ENCODE data around the gene CLECL1. TPM values are rescaled to one million over a fixed set of nuclear protein-coding genes. Genes with fewer than 3 reads are reported as not detected.
A peak's percentile ranks its signal among the peaks of the same experiment; 100 is the strongest.
"Not testable (repeated sequence)": the region's sequence is repeated elsewhere in the genome, so short reads cannot be mapped to it uniquely, and the experiment has no call there.

Gene CLECL1
- total RNA-seq, 1 donor from 2014 or later = not detected

- DNase-seq (ENCODE audit: low read depth) (no peak), FAIRE-seq (no peak)
- Histone ChIP-seq H3K27me3 (ENCODE audit: control insufficient read depth, insufficient read depth, low read length) (no peaks in the 10 kb centered on the region), H3K4me3 (ENCODE audit: low read depth, low read length) (peak overlapping the region; percentile 27), H3K36me3 (ENCODE audit: control insufficient read depth, insufficient read depth, low read length) (no peaks in the 10 kb centered on the region)
- TF ChIP-seq CTCF (IDR thresholded peaks at IDR 0.05; ENCODE audit: insufficient read depth, low read length, severe bottlenecking) = no peak
Measured at GRCh38 chr12:9740106-9740750, 7.3 kb upstream of the CLECL1 start.

GRCh38 chr12:9739404-9740105, 6.7 kb upstream of the CLECL1 start:
- H3K27me3 ChIP-seq (ENCODE audit: control insufficient read depth, insufficient read depth, low read length); FAIRE-seq; H3K36me3 ChIP-seq (ENCODE audit: control insufficient read depth, insufficient read depth, low read length); DNase-seq (ENCODE audit: low read depth): not testable (repeated sequence)
- peak overlapping the region; percentile 27 for H3K4me3 ChIP-seq (ENCODE audit: low read depth, low read length)

- DNase-seq (ENCODE audit: low read depth); H3K4me3 ChIP-seq (ENCODE audit: low read depth, low read length); H3K36me3 ChIP-seq (ENCODE audit: control insufficient read depth, insufficient read depth, low read length); FAIRE-seq; H3K27me3 ChIP-seq (ENCODE audit: control insufficient read depth, insufficient read depth, low read length): not testable (repeated sequence)
Measured at GRCh38 chr12:9738905-9739304, 6.0 kb upstream of the CLECL1 start.

- TF ChIP-seq CTCF (IDR thresholded peaks at IDR 0.05; ENCODE audit: insufficient read depth, low read length, severe bottlenecking) = no peak
- no peaks in the 10 kb centered on the region for H3K27me3 ChIP-seq (ENCODE audit: control insufficient read depth, insufficient read depth, low read length)
- H3K36me3 ChIP-seq (ENCODE audit: control insufficient read depth, insufficient read depth, low read length) = no peaks in the 10 kb centered on the region
- no peak overlapping the region for H3K4me3 ChIP-seq (ENCODE audit: low read depth, low read length)
- FAIRE-seq = no peak
- DNase-seq (ENCODE audit: low read depth) = no peak
Measured at GRCh38 chr12:9736936-9737705, 4.2 kb upstream of the CLECL1 start.

- no peak for TF ChIP-seq CTCF (IDR thresholded peaks at IDR 0.05; ENCODE audit: insufficient read depth, low read length, severe bottlenecking)
- DNase-seq (ENCODE audit: low read depth) = no peak
- Histone ChIP-seq H3K36me3 (ENCODE audit: control insufficient read depth, insufficient read depth, low read length) (no peaks in the 10 kb centered on the region), H3K4me3 (ENCODE audit: low read depth, low read length) (no peak overlapping the region), H3K27me3 (ENCODE audit: control insufficient read depth, insufficient read depth, low read length) (no peaks in the 10 kb centered on the region)
- no peak for FAIRE-seq
Measured at GRCh38 chr12:9735601-9736000, 2.7 kb upstream of the CLECL1 start.

GRCh38 chr12:9731797-9732196, 1.1 kb downstream of the CLECL1 start:
- TF ChIP-seq CTCF (IDR thresholded peaks at IDR 0.05; ENCODE audit: insufficient read depth, low read length, severe bottlenecking) = no peak
- FAIRE-seq (no peak), DNase-seq (ENCODE audit: low read depth) (no peak)
- no peaks in the 10 kb centered on the region for H3K36me3 ChIP-seq (ENCODE audit: control insufficient read depth, insufficient read depth, low read length)
- no peaks in the 10 kb centered on the region for H3K27me3 ChIP-seq (ENCODE audit: control insufficient read depth, insufficient read depth, low read length)
- no peak overlapping the region for H3K4me3 ChIP-seq (ENCODE audit: low read depth, low read length)
